Astrocyte of the cerebellum (primary cell): ENCODE results near the gene RAB3IP.

Experiments used
- DNase-seq: peaks from one replicate; pipeline ENCODE4 v3.0.0-alpha.2; 2011; ENCODE audit warnings: low read depth
- H3K4me3 ChIP-seq: 2 replicates; pipeline ENCODE4 v1.5.1; 2011; ENCODE audit warnings: mild to moderate bottlenecking, low read depth, low read length, moderate library complexity
- CTCF ChIP-seq: IDR thresholded peaks from 2 replicates; pipeline ENCODE4 v1.5.1; 2012; ENCODE audit warnings: low read length, low read depth, moderate library complexity, mild to moderate bottlenecking; ENCODE audit errors: missing control alignments
- in situ Hi-C: cut with HindIII; loops from 2 replicates; pipeline ENCODE4 v1.10.0; 2017; ENCODE audit warnings: low sequenced_read_pairs

Gene RAB3IP

GRCh38 chr12:69738351-69739286 lies at the start of gene RAB3IP:
RAB3IP (plus strand) TSS chr12:69738860; CDS start chr12:69755409, 16,549 bp downstream.
- peak; percentile 50 for TF ChIP-seq CTCF
- in situ Hi-C loops: no loop called here
- H3K4me3 ChIP-seq: peak within 1 kb of the TSS; percentile 75
- peak; percentile 37 for DNase-seq

GRCh38 chr12:69689638-69690037 lies 49.0 kb upstream of the RAB3IP start:
- no peak for DNase-seq
- TF ChIP-seq CTCF: no peak
- in situ Hi-C loops: no loop called here
- H3K4me3 ChIP-seq: no peak overlapping the region

GRCh38 chr12:69694123-69694522 lies 44.5 kb upstream of the RAB3IP start:
- H3K4me3 ChIP-seq: no peak overlapping the region
- TF ChIP-seq CTCF: no peak
- in situ Hi-C loops: no loop called here
- no peak for DNase-seq

GRCh38 chr12:69698054-69698453 lies 40.6 kb upstream of the RAB3IP start:
- no peak for TF ChIP-seq CTCF
- no peak for DNase-seq
- no peak overlapping the region for H3K4me3 ChIP-seq
- in situ Hi-C loops: no loop called here

GRCh38 chr12:69698769-69699540 lies 39.7 kb upstream of the RAB3IP start, which contains the start of gene BEST3:
BEST3 (minus strand) TSS chr12:69699303; CDS start chr12:69697798, 1,505 bp downstream.
- TF ChIP-seq CTCF: no peak
- in situ Hi-C loops: no loop called here
- no peak for DNase-seq
- H3K4me3 ChIP-seq: no peak within 1 kb of the TSS

GRCh38 chr12:69701826-69702225 lies 36.8 kb upstream of the RAB3IP start:
- no peak overlapping the region for H3K4me3 ChIP-seq
- in situ Hi-C loops: no loop called here
- DNase-seq: no peak
- TF ChIP-seq CTCF: no peak
